KMS-11 (cell line): ENCODE measurements around the gene STAT5B.
"Not testable (repeated sequence)": the region's sequence is repeated elsewhere in the genome, so short reads cannot be mapped to it uniquely, and the experiment has no call there.

ENCODE experiments used
- H2AFZ ChIP-seq: fragments of 200-600 bp; sonication (generic); 2 replicates; pipeline ENCODE4 v1.6.1; 2016; ENCODE audit warnings: antibody characterized with exemption, mixed run types, low read depth
- H3K27ac ChIP-seq: fragments of 200-600 bp; sonication (generic); 2 replicates; pipeline ENCODE4 v1.6.1; 2016; ENCODE audit warnings: mild to moderate bottlenecking, mixed run types
- H3K27me3 ChIP-seq: fragments of 200-600 bp; sonication (generic); 2 replicates; pipeline ENCODE4 v1.6.1; 2017; ENCODE audit warnings: mild to moderate bottlenecking, low read depth, mixed run types, moderate library complexity; ENCODE audit not compliant: insufficient read depth
- H3K36me3 ChIP-seq: fragments of 200-600 bp; sonication (generic); 2 replicates; pipeline ENCODE4 v1.6.1; 2017; ENCODE audit warnings: mild to moderate bottlenecking, mixed run types; ENCODE audit not compliant: insufficient read depth
- H3K4me1 ChIP-seq: fragments of 200-600 bp; sonication (generic); 2 replicates; pipeline ENCODE4 v1.6.1; 2016; ENCODE audit warnings: mild to moderate bottlenecking, low read depth, mixed run types; ENCODE audit not compliant: poor library complexity, severe bottlenecking
- H3K4me2 ChIP-seq: fragments of 200-600 bp; sonication (generic); 2 replicates; pipeline ENCODE4 v1.7.0; 2016; ENCODE audit warnings: mild to moderate bottlenecking, mixed run types
- H3K4me3 ChIP-seq: fragments of 200-600 bp; sonication (generic); IDR thresholded peaks from 2 replicates; pipeline ENCODE4 v1.6.1; 2017; ENCODE audit warnings: low read depth, low read length, mixed read lengths; ENCODE audit not compliant: insufficient read depth
- H3K79me2 ChIP-seq: fragments of 200-600 bp; sonication (generic); 2 replicates; pipeline ENCODE4 v1.6.1; 2016; ENCODE audit warnings: low read depth, mixed run types; ENCODE audit not compliant: insufficient read depth
- H3K9ac ChIP-seq: fragments of 200-600 bp; sonication (generic); 2 replicates; pipeline ENCODE4 v1.6.1; 2016; ENCODE audit warnings: mild to moderate bottlenecking, mixed run types
- H4K20me1 ChIP-seq: fragments of 200-600 bp; sonication (generic); 2 replicates; pipeline ENCODE4 v1.6.1; 2016; ENCODE audit warnings: mild to moderate bottlenecking, mixed run types; ENCODE audit not compliant: insufficient read depth
- TF ChIP-seq, protein P1 (sequence below): fragments of 200-600 bp; sonication (generic); conservative IDR thresholded peaks from 2 replicates; pipeline ENCODE4 v1.6.1; 2017; ENCODE audit warnings: low read depth, mild to moderate bottlenecking, antibody characterized with exemption, low read length, moderate library complexity, mixed read lengths

STAT5B gene

DNA sequence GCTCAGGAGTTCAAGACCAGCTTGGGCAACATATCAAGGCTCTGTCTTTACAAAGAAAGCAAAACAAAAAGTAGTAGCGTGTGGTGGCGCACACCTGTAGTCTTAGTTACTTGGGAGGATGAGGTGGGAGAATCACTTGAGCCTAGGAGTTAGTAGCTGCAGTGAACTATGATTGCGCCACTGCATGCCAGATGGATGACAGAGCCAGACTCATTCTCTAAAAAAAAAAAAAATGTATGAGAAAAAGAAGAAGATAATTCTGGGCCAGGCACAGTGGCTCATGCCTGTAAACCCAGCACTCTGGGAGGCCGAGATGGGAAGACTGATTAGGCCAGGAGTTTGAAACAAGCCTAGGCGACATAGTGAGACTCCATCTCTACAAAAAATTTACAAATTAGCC lies 28.5 kb downstream of the STAT5B start:
- no peak overlapping the region; the same call in 1 of the 2 replicates for H3K4me2 ChIP-seq
- H4K20me1 ChIP-seq: no peaks in the 10 kb centered on the region
- peaks cover 21% of the 10 kb centered on the region for H3K4me1 ChIP-seq
- TF ChIP-seq, protein P1, sequence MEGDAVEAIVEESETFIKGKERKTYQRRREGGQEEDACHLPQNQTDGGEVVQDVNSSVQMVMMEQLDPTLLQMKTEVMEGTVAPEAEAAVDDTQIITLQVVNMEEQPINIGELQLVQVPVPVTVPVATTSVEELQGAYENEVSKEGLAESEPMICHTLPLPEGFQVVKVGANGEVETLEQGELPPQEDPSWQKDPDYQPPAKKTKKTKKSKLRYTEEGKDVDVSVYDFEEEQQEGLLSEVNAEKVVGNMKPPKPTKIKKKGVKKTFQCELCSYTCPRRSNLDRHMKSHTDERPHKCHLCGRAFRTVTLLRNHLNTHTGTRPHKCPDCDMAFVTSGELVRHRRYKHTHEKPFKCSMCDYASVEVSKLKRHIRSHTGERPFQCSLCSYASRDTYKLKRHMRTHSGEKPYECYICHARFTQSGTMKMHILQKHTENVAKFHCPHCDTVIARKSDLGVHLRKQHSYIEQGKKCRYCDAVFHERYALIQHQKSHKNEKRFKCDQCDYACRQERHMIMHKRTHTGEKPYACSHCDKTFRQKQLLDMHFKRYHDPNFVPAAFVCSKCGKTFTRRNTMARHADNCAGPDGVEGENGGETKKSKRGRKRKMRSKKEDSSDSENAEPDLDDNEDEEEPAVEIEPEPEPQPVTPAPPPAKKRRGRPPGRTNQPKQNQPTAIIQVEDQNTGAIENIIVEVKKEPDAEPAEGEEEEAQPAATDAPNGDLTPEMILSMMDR: no peak
- H3K79me2 ChIP-seq: no peaks in the 10 kb centered on the region
- no peak overlapping the region for H3K27ac ChIP-seq
- no peak overlapping the region for H3K4me3 ChIP-seq
- no peaks in the 10 kb centered on the region for H3K36me3 ChIP-seq
- H2AFZ ChIP-seq: no peak overlapping the region
- H3K9ac ChIP-seq: no peak overlapping the region
- H3K27me3 ChIP-seq: no peaks in the 10 kb centered on the region

DNA sequence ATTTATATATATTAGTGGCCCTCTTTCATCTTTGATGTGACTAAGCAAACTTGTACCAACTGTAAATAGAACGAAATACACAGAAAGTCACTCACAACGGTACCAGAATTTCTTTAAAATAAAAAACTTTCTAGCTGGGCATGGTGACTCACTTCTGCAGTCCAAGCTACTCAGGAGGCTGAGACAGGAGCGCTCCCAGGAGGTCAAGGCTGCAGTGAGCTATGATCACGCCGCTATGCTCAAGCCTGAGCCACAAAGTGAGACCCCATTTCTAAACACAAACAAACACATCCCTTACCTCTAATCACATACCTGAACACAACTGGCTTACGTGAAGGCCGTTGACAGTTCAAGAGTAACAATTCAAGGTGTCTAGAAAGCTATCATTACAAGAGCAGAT lies 29.7 kb downstream of the STAT5B start:
- Histone ChIP-seq H3K9ac (no peak overlapping the region), H3K4me1 (peaks cover 21% of the 10 kb centered on the region), H4K20me1 (no peaks in the 10 kb centered on the region), H3K27ac (no peak overlapping the region), H3K27me3 (no peaks in the 10 kb centered on the region), H2AFZ (no peak overlapping the region), H3K4me2 (no peak overlapping the region), H3K4me3 (no peak overlapping the region), H3K79me2 (no peaks in the 10 kb centered on the region), H3K36me3 (no peaks in the 10 kb centered on the region)
- TF ChIP-seq, protein P1: no peak

DNA sequence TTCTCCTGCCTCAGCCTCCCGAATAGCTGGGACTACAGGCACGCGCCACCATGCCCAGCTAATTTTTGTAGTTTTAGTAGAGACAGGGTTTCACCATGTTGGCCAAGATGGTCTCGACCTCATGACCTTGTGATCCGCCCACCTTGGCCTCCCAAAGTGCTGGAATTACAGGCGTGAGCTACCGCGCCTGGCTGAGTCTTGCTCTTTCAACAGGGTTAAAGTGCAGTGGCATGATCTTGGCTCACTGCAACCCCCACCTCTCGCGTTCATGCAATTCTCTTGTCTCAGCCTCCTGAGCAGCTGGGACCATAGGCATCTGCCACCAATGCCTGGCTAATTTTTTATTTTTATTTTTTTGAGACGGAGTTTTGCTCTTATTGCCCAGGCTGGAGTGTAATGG lies 31.0 kb downstream of the STAT5B start:
- peaks cover 14% of the 10 kb centered on the region for H3K4me1 ChIP-seq
- not testable (repeated sequence) for H3K27me3 ChIP-seq, H4K20me1 ChIP-seq, H3K4me2 ChIP-seq, H2AFZ ChIP-seq, H3K27ac ChIP-seq, H3K9ac ChIP-seq, H3K79me2 ChIP-seq, H3K4me3 ChIP-seq, H3K36me3 ChIP-seq

DNA sequence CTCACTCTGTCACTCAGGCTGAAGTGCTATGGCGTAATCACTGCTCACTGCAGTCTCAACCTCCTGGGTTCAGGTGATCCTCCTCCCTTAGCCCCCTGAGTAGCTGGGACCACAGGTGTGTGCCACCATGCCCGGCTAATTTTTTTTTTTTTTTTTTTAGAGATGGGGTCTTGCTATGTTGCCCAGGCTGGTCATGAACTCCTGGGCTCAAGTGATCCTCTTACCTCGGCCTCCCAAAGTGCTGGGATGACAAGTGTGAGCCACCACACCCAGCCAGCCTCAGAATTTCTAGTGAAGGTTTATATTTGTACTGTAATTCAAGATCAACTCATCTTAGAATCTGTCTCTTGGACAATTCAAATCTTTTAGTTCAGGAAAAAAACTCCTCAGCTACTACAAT lies 32.1 kb downstream of the STAT5B start:
- not testable (repeated sequence) for H3K9ac ChIP-seq, H3K79me2 ChIP-seq, H3K27me3 ChIP-seq, H3K4me2 ChIP-seq, H3K4me3 ChIP-seq, H2AFZ ChIP-seq, H4K20me1 ChIP-seq, H3K27ac ChIP-seq, H3K36me3 ChIP-seq
- H3K4me1 ChIP-seq: peaks cover 11% of the 10 kb centered on the region

DNA sequence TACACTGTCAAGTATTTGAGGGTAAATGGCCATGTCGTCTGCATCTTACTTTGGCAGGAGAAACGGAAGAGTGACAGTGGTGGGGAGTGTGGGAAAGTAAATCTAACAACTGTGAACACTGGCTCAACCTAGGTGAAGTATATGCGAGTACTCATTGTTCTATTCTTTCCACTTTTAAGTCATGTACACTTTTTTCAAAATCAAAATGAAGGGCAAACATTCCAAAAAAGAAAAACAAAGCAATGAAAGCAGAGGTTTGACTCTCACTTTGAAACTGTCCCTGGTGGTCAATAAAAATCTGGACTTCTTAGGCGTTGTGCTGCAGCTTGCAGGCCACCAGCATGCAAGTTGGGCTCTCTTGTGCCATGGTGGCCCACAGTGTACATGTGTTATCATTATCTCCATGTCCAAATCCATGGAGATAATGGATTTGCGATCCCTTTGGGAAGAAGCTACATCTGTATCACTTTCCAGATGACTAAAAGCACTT lies 32.7 kb downstream of the STAT5B start:
- Histone ChIP-seq H2AFZ (no peak overlapping the region), H3K4me2 (no peak overlapping the region), H3K4me3 (no peak overlapping the region), H3K4me1 (peaks cover 11% of the 10 kb centered on the region), H4K20me1 (no peaks in the 10 kb centered on the region), H3K9ac (no peak overlapping the region), H3K27me3 (no peaks in the 10 kb centered on the region), H3K79me2 (no peaks in the 10 kb centered on the region), H3K36me3 (no peaks in the 10 kb centered on the region), H3K27ac (no peak overlapping the region)
- TF ChIP-seq, protein P1: no peak
